ENCODE data around the gene WDR33. TPM values are rescaled to one million over a fixed set of nuclear protein-coding genes. Genes with fewer than 3 reads are reported as not detected.

The WDR33 gene
- total and polyA plus RNA-seq, 9 of the 15 experiments (the other 6 are each of a cell fraction or from before 2014, with no cell fraction given): 24.2 to 57.4 (median 38.4) TPM

DNA sequence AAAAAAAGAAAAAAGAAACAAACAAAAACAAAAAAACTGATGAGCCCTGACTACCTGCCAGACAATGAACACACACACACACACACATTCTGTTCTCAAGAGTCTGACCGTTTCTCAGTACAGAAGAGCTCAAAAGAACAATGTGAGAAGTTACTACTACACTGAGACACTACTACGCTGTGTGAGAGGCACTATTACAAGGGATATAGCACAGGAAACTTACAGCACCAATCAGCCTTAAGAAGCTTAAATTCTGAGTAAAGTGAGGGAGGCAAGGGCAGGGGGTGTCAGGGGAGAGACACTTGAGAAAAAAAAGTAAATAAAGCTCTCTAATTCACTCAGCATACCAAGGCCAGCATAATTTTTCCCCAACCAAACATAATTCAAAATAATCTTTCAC is 32.5 kb downstream of the WDR33 start (continued):
- TF ChIP-seq ZNF407 (IDR thresholded peaks at IDR 0.05; ENCODE audit: low read depth) (no peak), ZFPM2 (CRISPR knock-in tag; IDR thresholded peaks at IDR 0.05) (no peak), ZC3H11A (IDR thresholded peaks at IDR 0.05; ENCODE audit: low read depth, low read length) (no peak)
